WTC11 (cell line): ENCODE measurements around the gene HSP90AB1. TPM values are rescaled to one million over a fixed set of nuclear protein-coding genes. Genes with fewer than 3 reads are reported as not detected.

Source experiments
- ATAC-seq: fragments of 200-7000 bp; cut with Tn5 transposase; 2 replicates; pipeline ENCODE4 v1.10.0; 2021; ENCODE audit warnings: mild to moderate bottlenecking, moderate library complexity
- CTCF ChIA-PET: fragments of 300-600 bp; sonication (Branson Sonifier 250); formaldehyde crosslinking; loops from one replicate; lab custom pipeline; 2021; ENCODE audit warnings: antibody characterized with exemption; lab: Charles Lee
- POLR2A ChIA-PET: fragments of 350-600 bp; sonication (Branson Sonifier 250); formaldehyde crosslinking; loops from one replicate; lab custom pipeline; 2021; ENCODE audit warnings: antibody characterized with exemption; lab: Charles Lee
- DNase-seq: peaks from one replicate; pipeline ENCODE4 v3.0.0; 2021; ENCODE audit warnings: low spot score
- H3K27ac Mint-ChIP-seq: 2 replicates; pipeline ENCODE4 v1.8.0; 2021; ENCODE audit warnings: mixed read lengths
- H3K27me3 Mint-ChIP-seq: 2 replicates; pipeline ENCODE4 v1.8.0; 2021; ENCODE audit warnings: low read depth, mild to moderate bottlenecking, moderate library complexity, mixed read lengths
- H3K36me3 Mint-ChIP-seq: 2 replicates; pipeline ENCODE4 v1.8.0; 2021; ENCODE audit warnings: mixed read lengths
- H3K4me1 Mint-ChIP-seq: 2 replicates; pipeline ENCODE4 v1.8.0; 2022; ENCODE audit warnings: mixed read lengths
- H3K4me3 Mint-ChIP-seq: 2 replicates; pipeline ENCODE4 v1.8.0; 2021; ENCODE audit warnings: mild to moderate bottlenecking, moderate library complexity, mixed read lengths
- H3K9me3 Mint-ChIP-seq: 2 replicates; pipeline ENCODE4 v1.8.0; 2021; ENCODE audit warnings: mixed read lengths
- IRF2 ChIP-seq: sonication (generic); formaldehyde crosslinking; IDR thresholded peaks from 2 replicates; pipeline ENCODE4 v1.8.0; 2022; ENCODE audit warnings: low read depth, missing genetic modification reagents, borderline replicate concordance
- JAZF1 ChIP-seq: fragments of 250-450 bp; sonication (Bioruptor Pico); IDR thresholded peaks from 2 replicates; pipeline ENCODE4 v1.9.0; 2021; ENCODE audit warnings: moderate library complexity, mild to moderate bottlenecking, inconsistent platforms
- MXD4 ChIP-seq: fragments of 250-450 bp; sonication (Bioruptor Pico); IDR thresholded peaks from 2 replicates; pipeline ENCODE4 v1.8.0; 2021; ENCODE audit warnings: mild to moderate bottlenecking, moderate library complexity, borderline replicate concordance
- NFYB ChIP-seq: sonication (generic); formaldehyde crosslinking; conservative IDR thresholded peaks from 2 replicates; pipeline ENCODE4 v1.8.0; 2022; ENCODE audit warnings: low read depth, missing genetic modification reagents
- NR1H2 ChIP-seq: sonication (generic); formaldehyde crosslinking; IDR thresholded peaks from 2 replicates; pipeline ENCODE4 v1.9.0; 2021; ENCODE audit warnings: mild to moderate bottlenecking, moderate library complexity, missing genetic modification reagents
- SMAD3 ChIP-seq: sonication (generic); formaldehyde crosslinking; IDR thresholded peaks from 2 replicates; pipeline ENCODE4 v1.8.0; 2022; ENCODE audit warnings: missing genetic modification reagents, mild to moderate bottlenecking, borderline replicate concordance
- ZNF219 ChIP-seq: sonication (generic); formaldehyde crosslinking; IDR thresholded peaks from 2 replicates; pipeline ENCODE4 v1.8.0; 2023; ENCODE audit warnings: missing genetic modification reagents, mild to moderate bottlenecking, borderline replicate concordance
- total RNA-seq: library from RNA; stranded (reverse); gene quantifications from 3 replicates; pipeline ENCODE4 v1.2.3, GENCODE V29; 2021
- TF ChIP-seq, protein P1 (sequence below): sonication (generic); formaldehyde crosslinking; IDR thresholded peaks from 2 replicates; pipeline ENCODE4 v1.8.1; 2022; ENCODE audit warnings: low read depth, mild to moderate bottlenecking, moderate library complexity, missing genetic modification reagents, borderline replicate concordance
- TF ChIP-seq, protein P2 (sequence below): sonication (generic); formaldehyde crosslinking; conservative IDR thresholded peaks from 2 replicates; pipeline ENCODE4 v1.8.1; 2023; ENCODE audit warnings: mild to moderate bottlenecking, low read depth, missing genetic modification reagents, moderate library complexity
- TF ChIP-seq, protein P3 (sequence below): sonication (generic); formaldehyde crosslinking; conservative IDR thresholded peaks from 2 replicates; pipeline ENCODE4 v1.8.1; 2022; ENCODE audit warnings: mild to moderate bottlenecking, missing genetic modification reagents
- TF ChIP-seq, protein P4 (sequence below): sonication (generic); formaldehyde crosslinking; IDR thresholded peaks from 2 replicates; pipeline ENCODE4 v1.8.1; 2023; ENCODE audit warnings: mild to moderate bottlenecking, moderate library complexity, missing genetic modification reagents
- TF ChIP-seq, protein P5 (sequence below): fragments of 250-450 bp; sonication (Bioruptor Pico); IDR thresholded peaks from 2 replicates; pipeline ENCODE4 v1.9.0; 2021; ENCODE audit warnings: mild to moderate bottlenecking

HSP90AB1 gene
- total RNA-seq, 1 experiment from 2014 or later, result 2,171 TPM

DNA sequence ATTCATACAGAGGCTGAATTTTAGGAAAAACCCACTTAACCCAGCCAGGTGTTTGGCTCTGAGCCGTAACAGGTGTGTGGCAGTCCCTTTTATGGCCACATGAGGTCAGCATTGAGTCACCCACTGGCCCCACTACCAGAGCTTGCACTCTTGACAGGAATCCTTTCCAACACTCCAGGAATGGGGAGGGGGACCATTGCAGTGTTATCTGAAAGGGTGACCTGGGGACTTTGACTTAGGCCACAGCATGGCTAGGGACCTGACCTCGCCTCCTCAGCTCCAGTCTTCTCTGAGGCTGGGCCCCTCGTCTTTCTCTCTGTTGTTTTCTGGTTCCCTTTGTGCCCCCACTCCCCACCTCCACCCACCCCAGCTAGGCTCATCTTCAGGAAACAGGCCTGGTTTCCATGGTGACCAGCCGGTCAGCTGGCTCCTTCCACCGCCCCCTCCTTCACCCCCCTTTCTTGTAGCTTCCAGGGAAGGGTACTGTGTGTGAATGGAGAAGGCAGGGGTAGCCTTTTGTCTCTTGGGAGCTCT lies 21.3 kb downstream of the HSP90AB1 start (continued):
- TF ChIP-seq, protein P1, sequence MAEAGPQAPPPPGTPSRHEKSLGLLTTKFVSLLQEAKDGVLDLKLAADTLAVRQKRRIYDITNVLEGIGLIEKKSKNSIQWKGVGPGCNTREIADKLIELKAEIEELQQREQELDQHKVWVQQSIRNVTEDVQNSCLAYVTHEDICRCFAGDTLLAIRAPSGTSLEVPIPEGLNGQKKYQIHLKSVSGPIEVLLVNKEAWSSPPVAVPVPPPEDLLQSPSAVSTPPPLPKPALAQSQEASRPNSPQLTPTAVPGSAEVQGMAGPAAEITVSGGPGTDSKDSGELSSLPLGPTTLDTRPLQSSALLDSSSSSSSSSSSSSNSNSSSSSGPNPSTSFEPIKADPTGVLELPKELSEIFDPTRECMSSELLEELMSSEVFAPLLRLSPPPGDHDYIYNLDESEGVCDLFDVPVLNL, result no peak
- TF ChIP-seq MXD4 (CRISPR knock-in tag) (no peak), JAZF1 (CRISPR knock-in tag) (no peak)
- TF ChIP-seq, protein P2, sequence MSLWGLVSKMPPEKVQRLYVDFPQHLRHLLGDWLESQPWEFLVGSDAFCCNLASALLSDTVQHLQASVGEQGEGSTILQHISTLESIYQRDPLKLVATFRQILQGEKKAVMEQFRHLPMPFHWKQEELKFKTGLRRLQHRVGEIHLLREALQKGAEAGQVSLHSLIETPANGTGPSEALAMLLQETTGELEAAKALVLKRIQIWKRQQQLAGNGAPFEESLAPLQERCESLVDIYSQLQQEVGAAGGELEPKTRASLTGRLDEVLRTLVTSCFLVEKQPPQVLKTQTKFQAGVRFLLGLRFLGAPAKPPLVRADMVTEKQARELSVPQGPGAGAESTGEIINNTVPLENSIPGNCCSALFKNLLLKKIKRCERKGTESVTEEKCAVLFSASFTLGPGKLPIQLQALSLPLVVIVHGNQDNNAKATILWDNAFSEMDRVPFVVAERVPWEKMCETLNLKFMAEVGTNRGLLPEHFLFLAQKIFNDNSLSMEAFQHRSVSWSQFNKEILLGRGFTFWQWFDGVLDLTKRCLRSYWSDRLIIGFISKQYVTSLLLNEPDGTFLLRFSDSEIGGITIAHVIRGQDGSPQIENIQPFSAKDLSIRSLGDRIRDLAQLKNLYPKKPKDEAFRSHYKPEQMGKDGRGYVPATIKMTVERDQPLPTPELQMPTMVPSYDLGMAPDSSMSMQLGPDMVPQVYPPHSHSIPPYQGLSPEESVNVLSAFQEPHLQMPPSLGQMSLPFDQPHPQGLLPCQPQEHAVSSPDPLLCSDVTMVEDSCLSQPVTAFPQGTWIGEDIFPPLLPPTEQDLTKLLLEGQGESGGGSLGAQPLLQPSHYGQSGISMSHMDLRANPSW, result no peak
- TF ChIP-seq, protein P3, sequence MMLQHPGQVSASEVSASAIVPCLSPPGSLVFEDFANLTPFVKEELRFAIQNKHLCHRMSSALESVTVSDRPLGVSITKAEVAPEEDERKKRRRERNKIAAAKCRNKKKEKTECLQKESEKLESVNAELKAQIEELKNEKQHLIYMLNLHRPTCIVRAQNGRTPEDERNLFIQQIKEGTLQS (CRISPR knock-in tag), result no peak
- TF ChIP-seq, protein P4, sequence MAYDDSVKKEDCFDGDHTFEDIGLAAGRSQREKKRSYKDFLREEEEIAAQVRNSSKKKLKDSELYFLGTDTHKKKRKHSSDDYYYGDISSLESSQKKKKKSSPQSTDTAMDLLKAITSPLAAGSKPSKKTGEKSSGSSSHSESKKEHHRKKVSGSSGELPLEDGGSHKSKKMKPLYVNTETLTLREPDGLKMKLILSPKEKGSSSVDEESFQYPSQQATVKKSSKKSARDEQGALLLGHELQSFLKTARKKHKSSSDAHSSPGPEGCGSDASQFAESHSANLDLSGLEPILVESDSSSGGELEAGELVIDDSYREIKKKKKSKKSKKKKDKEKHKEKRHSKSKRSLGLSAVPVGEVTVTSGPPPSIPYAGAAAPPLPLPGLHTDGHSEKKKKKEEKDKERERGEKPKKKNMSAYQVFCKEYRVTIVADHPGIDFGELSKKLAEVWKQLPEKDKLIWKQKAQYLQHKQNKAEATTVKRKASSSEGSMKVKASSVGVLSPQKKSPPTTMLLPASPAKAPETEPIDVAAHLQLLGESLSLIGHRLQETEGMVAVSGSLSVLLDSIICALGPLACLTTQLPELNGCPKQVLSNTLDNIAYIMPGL (CRISPR knock-in tag), result no peak

DNA sequence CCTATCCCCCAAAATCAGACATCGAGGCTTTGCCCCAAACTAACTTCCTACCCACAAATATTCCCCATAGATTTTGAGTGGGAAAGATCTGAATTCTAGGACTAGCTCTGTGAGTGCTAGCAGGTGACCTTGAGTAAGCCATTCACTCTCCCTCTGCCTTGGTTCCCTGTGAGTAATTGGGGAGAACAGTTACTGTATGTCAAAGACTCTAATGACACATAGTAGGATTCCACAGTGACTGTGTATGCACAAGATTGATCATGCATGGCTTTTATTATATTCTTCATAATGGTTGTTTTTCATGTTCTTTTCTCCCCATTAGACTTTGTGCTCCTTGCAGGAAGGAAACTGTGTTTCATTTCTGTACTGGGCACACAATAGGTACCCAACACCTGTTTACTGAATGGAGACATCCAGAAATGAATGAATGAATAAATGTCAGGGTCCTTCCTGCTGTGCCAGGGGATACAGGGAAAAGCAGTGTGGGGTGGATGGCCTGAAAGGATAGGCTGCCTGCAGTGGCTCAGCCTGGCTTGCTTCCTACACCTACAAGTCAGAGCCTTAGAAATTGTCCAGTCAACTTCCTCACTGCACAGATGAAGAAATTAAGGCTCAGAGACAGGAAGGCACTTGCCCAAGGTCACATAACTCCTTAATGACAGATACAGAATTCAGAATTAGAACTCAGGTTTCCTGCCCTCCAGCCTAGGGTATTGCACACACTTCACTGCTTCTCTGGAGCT lies 22.4 kb downstream of the HSP90AB1 start:
- POLR2A ChIA-PET, result interaction anchor here (1.2 to 1.6 kb wide), 3 partner anchors 23 to 73 kb away, joined by 3 to 5 read pairs (median 3); partner anchors contain the start of genes HSP90AB1 and SPATS1
- no peaks in the 10 kb centered on the region for H3K36me3 Mint-ChIP-seq
- ATAC-seq, result no peak
- TF ChIP-seq, protein P2, result no peak
- TF ChIP-seq ZNF219 (CRISPR knock-in tag) (no peak), NFYB (CRISPR knock-in tag) (no peak), NR1H2 (CRISPR knock-in tag) (no peak), IRF2 (no peak), SMAD3 (no peak)
- TF ChIP-seq, protein P5, sequence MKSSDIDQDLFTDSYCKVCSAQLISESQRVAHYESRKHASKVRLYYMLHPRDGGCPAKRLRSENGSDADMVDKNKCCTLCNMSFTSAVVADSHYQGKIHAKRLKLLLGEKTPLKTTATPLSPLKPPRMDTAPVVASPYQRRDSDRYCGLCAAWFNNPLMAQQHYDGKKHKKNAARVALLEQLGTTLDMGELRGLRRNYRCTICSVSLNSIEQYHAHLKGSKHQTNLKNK (CRISPR knock-in tag), result no peak
- TF ChIP-seq, all 79 proteins: peak for 0
- peaks cover 33% of the 10 kb centered on the region for H3K27me3 Mint-ChIP-seq
- no peaks in the 10 kb centered on the region for H3K9me3 Mint-ChIP-seq
- H3K4me3 Mint-ChIP-seq, result peak overlapping the region; percentile 72
- H3K27ac Mint-ChIP-seq, result no peak overlapping the region
- H3K4me1 Mint-ChIP-seq, result peaks cover 38% of the 10 kb centered on the region
- DNase-seq, result no peak
- CTCF ChIA-PET, result interaction anchor here (1.1 to 6.3 kb wide), 10 partner anchors 13 to 173 kb away, joined by 3 to 109 read pairs (median 8); partner anchors contain the start of genes AARS2, CDC5L, MRPL14 and SLC35B2
